Hindlimb muscle (tissue), 1 donor: ENCODE data around the gene ZNF862. TPM values are rescaled to one million over a fixed set of nuclear protein-coding genes. Genes with fewer than 3 reads are reported as not detected.

Source experiments
- DNase-seq: peaks from one replicate; pipeline ENCODE4 v3.0.0-alpha.2; 2013
- polyA plus RNA-seq: library from polyadenylated mRNA; unstranded; fragments of 120-200 nt; gene quantifications from one replicate; pipeline ENCODE4 v1.2.1, GENCODE V29; 2013; ENCODE audit not compliant: insufficient read length

The ZNF862 gene
- polyA plus RNA-seq, 1 donor: 10.9 TPM

GRCh38 chr7:149811831-149812490 lies 26.2 kb upstream of the ZNF862 start:
- no peak for DNase-seq

GRCh38 chr7:149813254-149814035 lies 24.7 kb upstream of the ZNF862 start:
- no peak for DNase-seq

- DNase-seq: no peak
Measured at GRCh38 chr7:149814494-149814893, 23.7 kb upstream of the ZNF862 start.

- no peak for DNase-seq
Measured at GRCh38 chr7:149815121-149815520, 23.1 kb upstream of the ZNF862 start.

- no peak for DNase-seq
Measured at GRCh38 chr7:149815661-149816266, 22.4 kb upstream of the ZNF862 start.

- no peak for DNase-seq
Measured at GRCh38 chr7:149816267-149816751, 21.9 kb upstream of the ZNF862 start.

- no peak for DNase-seq
Measured at GRCh38 chr7:149816794-149817193, 21.4 kb upstream of the ZNF862 start.

GRCh38 chr7:149817301-149817771 lies 20.8 kb upstream of the ZNF862 start:
- DNase-seq: no peak

GRCh38 chr7:149817836-149818535 lies 20.2 kb upstream of the ZNF862 start:
- no peak for DNase-seq

GRCh38 chr7:149818536-149818840 lies 19.7 kb upstream of the ZNF862 start:
- no peak for DNase-seq

- no peak for DNase-seq
Measured at GRCh38 chr7:149819141-149819960, 18.8 kb upstream of the ZNF862 start.

- DNase-seq: no peak
Measured at GRCh38 chr7:149819961-149820340, 18.2 kb upstream of the ZNF862 start.

GRCh38 chr7:149820622-149821190 lies 17.5 kb upstream of the ZNF862 start:
- no peak for DNase-seq

- no peak for DNase-seq
Measured at GRCh38 chr7:149821191-149822148, 16.7 kb upstream of the ZNF862 start.

GRCh38 chr7:149822353-149822943 lies 15.7 kb upstream of the ZNF862 start:
- DNase-seq: no peak

- no peak for DNase-seq
Measured at GRCh38 chr7:149823191-149823630, 15.0 kb upstream of the ZNF862 start.

GRCh38 chr7:149823631-149824199 lies 14.5 kb upstream of the ZNF862 start:
- DNase-seq: no peak

- DNase-seq: no peak
Measured at GRCh38 chr7:149824301-149824741, 13.9 kb upstream of the ZNF862 start.

GRCh38 chr7:149824748-149825566 lies 13.2 kb upstream of the ZNF862 start:
- DNase-seq: no peak
